Activated T-helper 17 cell treated with anti-CD3 and anti-CD28 coated beads, Interleukin-2, amount 50 U/mL, for 72 hours (primary cell): ENCODE data around the gene IMMP2L. TPM values are rescaled to one million over a fixed set of nuclear protein-coding genes. Genes with fewer than 3 reads are reported as not detected.
"Not testable (repeated sequence)": the region's sequence is repeated elsewhere in the genome, so short reads cannot be mapped to it uniquely, and the experiment has no call there.

Experiments used
- ATAC-seq: fragments of 150-1000 bp; cut with Tn5 transposase; replicated peaks from 2 replicates; pipeline ENCODE4 v1.10.0; 2021; ENCODE audit warnings: mild to moderate bottlenecking, moderate library complexity
- H3K27ac Mint-ChIP-seq: one replicate; pipeline ENCODE4 v1.8.0; 2022; ENCODE audit warnings: mixed read lengths
- H3K27me3 Mint-ChIP-seq: one replicate; pipeline ENCODE4 v1.8.0; 2022; ENCODE audit warnings: mixed read lengths
- H3K36me3 Mint-ChIP-seq: one replicate; pipeline ENCODE4 v1.8.0; 2022; ENCODE audit warnings: low read depth, mild to moderate bottlenecking, mixed read lengths
- H3K4me1 Mint-ChIP-seq: one replicate; pipeline ENCODE4 v1.8.0; 2022; ENCODE audit warnings: mixed read lengths
- H3K4me3 Mint-ChIP-seq: one replicate; pipeline ENCODE4 v1.8.0; 2022; ENCODE audit warnings: mild to moderate bottlenecking, mixed read lengths
- H3K9me3 Mint-ChIP-seq: one replicate; pipeline ENCODE4 v1.8.0; 2022; ENCODE audit warnings: mixed read lengths
- total RNA-seq, 2 donors: library from RNA; stranded (reverse); gene quantifications; one replicate each; pipeline ENCODE4 v1.2.3, GENCODE V29; 2022

Gene IMMP2L
- total RNA-seq, 2 donors from 2014 or later, result 9.5 to 27.6 TPM

- Mint-ChIP-seq H3K4me1 (no peaks in the 10 kb centered on the region), H3K27ac (no peak overlapping the region), H3K9me3 (no peaks in the 10 kb centered on the region), H3K27me3 (no peaks in the 10 kb centered on the region), H3K4me3 (no peak overlapping the region), H3K36me3 (no peaks in the 10 kb centered on the region)
- no peak for ATAC-seq
These were observed 253.6 kb downstream of the IMMP2L start for GRCh38 chr7:111308691-111309090.

- H3K36me3 Mint-ChIP-seq, result no peaks in the 10 kb centered on the region
These were observed 260.4 kb downstream of the IMMP2L start for GRCh38 chr7:111301891-111302290.

GRCh38 chr7:111294494-111294893 lies 267.8 kb downstream of the IMMP2L start:
- H3K27ac Mint-ChIP-seq, result no peak overlapping the region
- no peak overlapping the region for H3K4me3 Mint-ChIP-seq
- H3K4me1 Mint-ChIP-seq, result no peaks in the 10 kb centered on the region
- ATAC-seq, result no peak
- H3K36me3 Mint-ChIP-seq, result no peaks in the 10 kb centered on the region
- no peaks in the 10 kb centered on the region for H3K9me3 Mint-ChIP-seq
- no peaks in the 10 kb centered on the region for H3K27me3 Mint-ChIP-seq

More at GRCh38 chr7:111301891-111302290, 260.4 kb downstream of the IMMP2L start:
- no peak overlapping the region for H3K27ac Mint-ChIP-seq
- no peaks in the 10 kb centered on the region for H3K9me3 Mint-ChIP-seq
- no peaks in the 10 kb centered on the region for H3K27me3 Mint-ChIP-seq
- ATAC-seq, result no peak
- H3K4me1 Mint-ChIP-seq, result no peaks in the 10 kb centered on the region
- H3K4me3 Mint-ChIP-seq, result no peak overlapping the region

- no peaks in the 10 kb centered on the region for H3K4me1 Mint-ChIP-seq
- H3K27ac Mint-ChIP-seq, result no peak overlapping the region
- no peak for ATAC-seq
- peaks cover 4% of the 10 kb centered on the region for H3K9me3 Mint-ChIP-seq
- H3K27me3 Mint-ChIP-seq, result no peaks in the 10 kb centered on the region
- no peak overlapping the region for H3K4me3 Mint-ChIP-seq
- H3K36me3 Mint-ChIP-seq, result no peaks in the 10 kb centered on the region
These were observed 270.2 kb downstream of the IMMP2L start for GRCh38 chr7:111292026-111292470.

GRCh38 chr7:111290982-111291381 lies 271.3 kb downstream of the IMMP2L start:
- Mint-ChIP-seq H3K4me1 (no peaks in the 10 kb centered on the region), H3K36me3 (no peaks in the 10 kb centered on the region), H3K27me3 (no peaks in the 10 kb centered on the region), H3K4me3 (no peak overlapping the region), H3K9me3 (peaks cover 4% of the 10 kb centered on the region), H3K27ac (no peak overlapping the region)
- no peak for ATAC-seq

- Mint-ChIP-seq H3K27ac (no peak overlapping the region), H3K36me3 (no peaks in the 10 kb centered on the region), H3K4me3 (no peak overlapping the region), H3K27me3 (no peaks in the 10 kb centered on the region), H3K9me3 (peaks cover 4% of the 10 kb centered on the region), H3K4me1 (no peaks in the 10 kb centered on the region)
- no peak for ATAC-seq
These were observed 271.9 kb downstream of the IMMP2L start for GRCh38 chr7:111290419-111290818.

GRCh38 chr7:111288441-111288840 lies 273.9 kb downstream of the IMMP2L start:
- H3K4me3 Mint-ChIP-seq, H3K27me3 Mint-ChIP-seq, ATAC-seq, H3K4me1 Mint-ChIP-seq, H3K9me3 Mint-ChIP-seq, H3K27ac Mint-ChIP-seq, H3K36me3 Mint-ChIP-seq: not testable (repeated sequence)

GRCh38 chr7:111282626-111283025 lies 279.7 kb downstream of the IMMP2L start:
- Mint-ChIP-seq H3K27ac (no peak overlapping the region), H3K4me3 (no peak overlapping the region), H3K36me3 (no peaks in the 10 kb centered on the region), H3K27me3 (no peaks in the 10 kb centered on the region), H3K4me1 (no peaks in the 10 kb centered on the region), H3K9me3 (peaks cover 9% of the 10 kb centered on the region)
- ATAC-seq, result no peak

- no peaks in the 10 kb centered on the region for H3K9me3 Mint-ChIP-seq
- no peak overlapping the region for H3K4me3 Mint-ChIP-seq
- no peaks in the 10 kb centered on the region for H3K36me3 Mint-ChIP-seq
- no peaks in the 10 kb centered on the region for H3K27me3 Mint-ChIP-seq
- ATAC-seq, result no peak
- no peak overlapping the region for H3K27ac Mint-ChIP-seq
- H3K4me1 Mint-ChIP-seq, result no peaks in the 10 kb centered on the region
These were observed 287.4 kb downstream of the IMMP2L start for GRCh38 chr7:111274857-111275256.

GRCh38 chr7:111272092-111272491 lies 290.2 kb downstream of the IMMP2L start:
- Mint-ChIP-seq H3K27me3 (no peaks in the 10 kb centered on the region), H3K4me3 (no peak overlapping the region), H3K36me3 (no peaks in the 10 kb centered on the region), H3K9me3 (no peaks in the 10 kb centered on the region), H3K27ac (no peak overlapping the region), H3K4me1 (no peaks in the 10 kb centered on the region)
- no peak for ATAC-seq

GRCh38 chr7:111270794-111271193 lies 291.5 kb downstream of the IMMP2L start:
- not testable (repeated sequence) for ATAC-seq, H3K27me3 Mint-ChIP-seq, H3K36me3 Mint-ChIP-seq, H3K4me1 Mint-ChIP-seq, H3K4me3 Mint-ChIP-seq, H3K27ac Mint-ChIP-seq, H3K9me3 Mint-ChIP-seq

GRCh38 chr7:111268941-111269340 lies 293.4 kb downstream of the IMMP2L start:
- Mint-ChIP-seq H3K9me3 (no peaks in the 10 kb centered on the region), H3K4me3 (no peak overlapping the region), H3K36me3 (no peaks in the 10 kb centered on the region), H3K27me3 (no peaks in the 10 kb centered on the region), H3K27ac (no peak overlapping the region), H3K4me1 (peaks cover 4% of the 10 kb centered on the region)
- ATAC-seq, result no peak

GRCh38 chr7:111266613-111267012 lies 295.7 kb downstream of the IMMP2L start:
- no peak overlapping the region for H3K27ac Mint-ChIP-seq
- no peaks in the 10 kb centered on the region for H3K27me3 Mint-ChIP-seq
- peaks cover 4% of the 10 kb centered on the region for H3K4me1 Mint-ChIP-seq
- H3K9me3 Mint-ChIP-seq, result no peaks in the 10 kb centered on the region
- ATAC-seq, result no peak
- no peak overlapping the region for H3K4me3 Mint-ChIP-seq
- no peaks in the 10 kb centered on the region for H3K36me3 Mint-ChIP-seq

- H3K36me3 Mint-ChIP-seq, result no peaks in the 10 kb centered on the region
- peak overlapping the region; percentile 4 for H3K27ac Mint-ChIP-seq
- H3K27me3 Mint-ChIP-seq, result no peaks in the 10 kb centered on the region
- peaks cover 4% of the 10 kb centered on the region for H3K4me1 Mint-ChIP-seq
- ATAC-seq, result no peak
- H3K9me3 Mint-ChIP-seq, result no peaks in the 10 kb centered on the region
- no peak overlapping the region for H3K4me3 Mint-ChIP-seq
These were observed 296.9 kb downstream of the IMMP2L start for GRCh38 chr7:111265394-111265793.

GRCh38 chr7:111264981-111265380 lies 297.3 kb downstream of the IMMP2L start:
- H3K27me3 Mint-ChIP-seq, result no peaks in the 10 kb centered on the region
- no peaks in the 10 kb centered on the region for H3K9me3 Mint-ChIP-seq
- H3K4me3 Mint-ChIP-seq, result no peak overlapping the region
- peaks cover 4% of the 10 kb centered on the region for H3K4me1 Mint-ChIP-seq
- no peak overlapping the region for H3K27ac Mint-ChIP-seq
- H3K36me3 Mint-ChIP-seq, result no peaks in the 10 kb centered on the region
- ATAC-seq, result no peak
